ENCODE data around the gene ZNF705A. TPM values are rescaled to one million over a fixed set of nuclear protein-coding genes. Genes with fewer than 3 reads are reported as not detected.
"Not testable (repeated sequence)": the region's sequence is repeated elsewhere in the genome, so short reads cannot be mapped to it uniquely, and the experiment has no call there.

The ZNF705A gene
- total and polyA plus RNA-seq, 8 donors: not detected

DNA sequence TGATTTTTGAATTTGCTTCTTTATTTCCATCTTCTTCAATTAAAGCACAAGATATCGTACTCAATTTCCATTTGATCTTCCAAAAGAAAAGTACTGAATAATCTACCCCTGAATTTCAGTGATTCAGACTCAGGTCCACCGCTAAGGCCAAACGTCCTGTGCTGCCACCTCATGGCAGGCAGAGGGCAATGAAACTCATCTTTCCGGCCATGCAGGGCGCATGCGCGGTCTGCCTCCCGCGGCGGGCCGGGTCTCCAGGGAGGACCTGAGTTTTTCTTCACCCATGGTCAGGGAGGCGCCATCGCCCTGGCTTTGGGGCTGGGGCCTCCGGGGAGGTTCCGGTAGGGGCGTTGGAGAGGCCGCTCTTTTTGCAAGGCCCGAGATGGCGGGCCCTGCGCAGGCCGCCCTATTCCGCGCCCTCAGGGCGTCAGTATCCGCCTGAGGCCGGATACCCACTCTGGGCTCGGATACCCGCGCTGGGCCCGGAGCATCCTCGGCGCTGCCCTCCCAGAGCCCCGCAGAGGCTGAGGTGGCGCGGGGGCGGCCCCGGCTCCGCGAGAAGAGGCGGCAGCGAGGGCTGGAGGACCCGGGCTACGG is 23.3 kb downstream of the ZNF705A start:
- FAIRE-seq; intact Hi-C loops (cut with DNase I); H3K27me3 ChIP-seq; H3K9me3 ChIP-seq; H3K4me1 ChIP-seq; H3K36me3 ChIP-seq: not testable (repeated sequence)
- peak; percentile 49 to 77 (median 58) for TF ChIP-seq CTCF (IDR thresholded peaks at IDR 0.05)
- ATAC-seq: peak in 2 of 4 donors; percentile 66 to 69
- peak; percentile 68 to 85 (median 82) for DNase-seq
- peak overlapping the region in 3 of 4 donors; percentile 8 to 61 (median 28) for H3K27ac ChIP-seq
- 0% methylated on average over 38 to 41 of the region's 43 CpGs for WGBS, 2 donors
- peak overlapping the region; percentile 38 to 65 (median 62) for H3K4me3 ChIP-seq

GRCh38 chr12:8181271-8181670 is 24.5 kb downstream of the ZNF705A start:
- DNase-seq: not testable (repeated sequence)

DNA sequence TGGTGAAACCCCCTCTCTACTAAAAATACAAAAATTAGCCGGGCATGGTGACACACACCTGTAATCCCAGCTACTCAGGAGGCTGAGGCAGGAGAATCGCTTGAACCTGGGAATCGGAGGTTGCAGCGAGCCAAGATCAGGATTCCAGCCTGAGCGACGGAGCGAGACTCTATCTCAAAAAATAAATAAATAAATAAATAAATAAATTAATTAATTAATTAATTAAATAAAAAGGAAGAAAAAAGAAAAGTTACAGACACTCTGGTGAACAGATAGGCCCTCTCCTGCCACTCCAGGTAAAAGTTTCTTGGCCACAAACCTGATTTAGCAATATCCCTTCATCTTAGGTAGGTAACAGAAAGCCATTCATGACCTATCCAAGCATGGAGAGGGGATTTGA is 26.1 kb downstream of the ZNF705A start:
- 98% methylated on average over 7 of the region's 7 CpGs for WGBS, 2 donors
- H3K36me3 ChIP-seq; FAIRE-seq; intact Hi-C loops (cut with DNase I); H3K27me3 ChIP-seq; DNase-seq; H3K4me3 ChIP-seq; H3K4me1 ChIP-seq; H3K27ac ChIP-seq; ATAC-seq; H3K9me3 ChIP-seq: not testable (repeated sequence)

More at GRCh38 chr12:8181271-8181670, 24.5 kb downstream of the ZNF705A start:
- intact Hi-C loops (cut with DNase I); ATAC-seq; H3K4me3 ChIP-seq; FAIRE-seq; H3K9me3 ChIP-seq; H3K27ac ChIP-seq; H3K36me3 ChIP-seq; H3K4me1 ChIP-seq; H3K27me3 ChIP-seq: not testable (repeated sequence)

- 97 to 98% methylated on average over 11 to 21 of the region's 23 CpGs for WGBS, 2 donors
- H3K27me3 ChIP-seq; intact Hi-C loops (cut with DNase I); H3K4me1 ChIP-seq; ATAC-seq; H3K36me3 ChIP-seq; H3K9me3 ChIP-seq; FAIRE-seq; DNase-seq; H3K4me3 ChIP-seq; H3K27ac ChIP-seq: not testable (repeated sequence)
These were observed 26.5 kb downstream of the ZNF705A start for GRCh38 chr12:8183346-8183745.

DNA sequence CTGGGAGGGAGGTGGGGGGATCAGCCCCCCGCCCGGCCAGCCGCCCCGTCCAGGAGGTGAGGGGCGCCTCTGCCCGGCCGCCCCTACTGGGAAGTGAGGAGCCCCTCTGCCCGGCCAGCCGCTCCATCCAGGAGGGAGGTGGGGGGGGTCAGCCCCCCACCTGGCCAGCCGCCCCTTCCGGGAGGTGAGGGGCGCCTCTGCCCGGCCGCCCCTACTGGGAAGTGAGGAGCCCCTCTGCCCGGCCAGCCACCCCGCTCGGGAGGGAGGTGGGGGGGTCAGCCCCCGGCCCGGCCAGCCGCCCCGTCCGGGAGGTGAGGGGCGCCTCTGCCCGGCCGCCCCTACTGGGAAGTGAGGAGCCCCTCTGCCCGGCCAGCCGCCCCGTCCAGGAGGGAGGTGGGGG is 27.4 kb downstream of the ZNF705A start:
- WGBS, 2 donors: 96 to 100% methylated on average over 2 to 20 of the region's 28 CpGs
- intact Hi-C loops (cut with DNase I); H3K36me3 ChIP-seq; H3K9me3 ChIP-seq; H3K4me3 ChIP-seq; H3K27ac ChIP-seq; FAIRE-seq; H3K4me1 ChIP-seq; ATAC-seq; H3K27me3 ChIP-seq: not testable (repeated sequence)
- peak in 2 of 6 donors; percentile 20 to 74 for DNase-seq

DNA sequence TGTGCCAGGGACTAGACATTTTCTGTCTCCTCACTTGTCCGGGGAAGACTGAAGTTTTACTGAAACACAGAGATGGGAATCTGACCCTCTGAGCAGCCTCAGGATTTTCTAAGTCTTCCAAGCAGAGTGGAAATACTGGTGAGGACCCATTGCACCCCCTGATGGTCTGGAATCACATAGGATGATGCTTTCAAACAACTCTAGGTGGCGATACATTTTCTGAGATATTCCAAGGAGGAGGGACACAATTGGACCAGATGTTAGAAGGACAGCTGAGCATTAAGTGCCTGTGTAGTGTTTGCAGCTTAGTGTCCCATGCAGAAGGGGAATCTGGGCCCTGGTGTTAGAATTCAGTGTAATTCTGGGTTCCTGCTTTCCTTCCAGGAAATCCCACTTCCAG is 31.3 kb downstream of the ZNF705A start:
- H3K27me3 ChIP-seq; H3K27ac ChIP-seq; H3K9me3 ChIP-seq; H3K4me1 ChIP-seq; H3K36me3 ChIP-seq; DNase-seq; intact Hi-C loops (cut with DNase I); ATAC-seq; H3K4me3 ChIP-seq; FAIRE-seq: not testable (repeated sequence)
- WGBS, 2 donors: 47 to 69% methylated on average over 2 of the region's 2 CpGs

GRCh38 chr12:8197685-8198308 is 41.0 kb downstream of the ZNF705A start:
- H3K9me3 ChIP-seq; FAIRE-seq; intact Hi-C loops (cut with DNase I); H3K4me1 ChIP-seq; DNase-seq; ATAC-seq; H3K36me3 ChIP-seq; H3K27ac ChIP-seq; H3K4me3 ChIP-seq; H3K27me3 ChIP-seq: not testable (repeated sequence)
- WGBS, 2 donors: 87 to 92% methylated on average over 1 of the region's 1 CpG

GRCh38 chr12:8218711-8219382 is 62.0 kb downstream of the ZNF705A start:
- H3K27me3 ChIP-seq; intact Hi-C loops (cut with DNase I); FAIRE-seq; H3K36me3 ChIP-seq; H3K9me3 ChIP-seq: not testable (repeated sequence)
- ATAC-seq (peak in 1 of 4 donors; percentile 16), DNase-seq (peak in 4 of 6 donors; percentile 53 to 73 (median 66))
- H3K4me1 ChIP-seq: peaks cover 0 to 13% (median 0%) of the 10 kb centered on the region in 3 donors
- H3K27ac ChIP-seq: peak overlapping the region; percentile 32 to 71 (median 56)
- WGBS, 2 donors: 25 to 33% methylated on average over 26 of the region's 26 CpGs
- peak overlapping the region in 1 of 4 donors; percentile 30 for H3K4me3 ChIP-seq

- H3K4me3 ChIP-seq; H3K9me3 ChIP-seq; FAIRE-seq; H3K27ac ChIP-seq; H3K36me3 ChIP-seq; H3K27me3 ChIP-seq; intact Hi-C loops (cut with DNase I); ATAC-seq: not testable (repeated sequence)
- H3K4me1 ChIP-seq: peaks cover 0 to 13% (median 0%) of the 10 kb centered on the region in 3 donors
- WGBS, 2 donors: 84 to 89% methylated on average over 20 to 21 of the region's 21 CpGs
- peak in 1 of 6 donors; percentile 61 for DNase-seq
These were observed 64.6 kb downstream of the ZNF705A start for GRCh38 chr12:8221375-8221774.

- H3K36me3 ChIP-seq; ATAC-seq; H3K27ac ChIP-seq; intact Hi-C loops (cut with DNase I); DNase-seq; FAIRE-seq; H3K4me3 ChIP-seq; H3K9me3 ChIP-seq; H3K27me3 ChIP-seq: not testable (repeated sequence)
- peaks cover 0 to 13% (median 0%) of the 10 kb centered on the region in 3 donors for H3K4me1 ChIP-seq
- 92% methylated on average over 21 of the region's 21 CpGs for WGBS, 2 donors
These were observed 65.0 kb downstream of the ZNF705A start for GRCh38 chr12:8221844-8222243.

DNA sequence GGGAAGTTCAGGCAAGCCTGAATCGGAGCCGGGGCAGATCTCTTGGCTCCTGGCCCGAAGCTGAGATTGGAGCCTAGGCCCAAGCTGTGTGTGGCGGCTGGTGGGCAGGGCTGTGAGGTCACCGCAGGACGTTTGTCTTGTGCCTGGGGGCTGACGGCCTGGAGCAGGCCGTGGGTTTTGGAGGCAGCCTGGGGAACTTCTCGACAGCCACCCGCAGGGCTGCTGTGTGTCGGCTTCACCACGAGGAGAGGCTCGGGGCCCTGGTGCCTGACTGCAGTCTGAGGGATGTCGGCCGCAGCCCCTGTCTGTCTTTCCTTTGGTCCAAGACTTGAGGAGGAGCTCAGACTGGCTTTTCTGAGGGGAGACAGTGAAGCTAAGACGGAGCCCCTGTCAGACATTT is 65.5 kb downstream of the ZNF705A start:
- H3K4me1 ChIP-seq: peaks cover 0 to 11% (median 0%) of the 10 kb centered on the region in 3 donors
- H3K27me3 ChIP-seq; DNase-seq; ATAC-seq; intact Hi-C loops (cut with DNase I); H3K27ac ChIP-seq; H3K9me3 ChIP-seq; FAIRE-seq; H3K4me3 ChIP-seq; H3K36me3 ChIP-seq: not testable (repeated sequence)
- 90 to 91% methylated on average over 16 of the region's 16 CpGs for WGBS, 2 donors
